Omental fat pad (tissue), 4 donors: ENCODE data around the gene PPM1J. TPM values are rescaled to one million over a fixed set of nuclear protein-coding genes. Genes with fewer than 3 reads are reported as not detected.

Experiments used
- ATAC-seq: fragments of 150-250 bp; one replicate; pipeline ENCODE4 v1.9.1; 2016; ENCODE audit warnings: mild to moderate bottlenecking, moderate library complexity; ENCODE audit not compliant: low FRiP score
- DNase-seq: peaks from one replicate; pipeline ENCODE4 v3.0.0-alpha.2; 2019; ENCODE audit warnings: low spot score
- total RNA-seq, 4 donors: library from RNA; depleted of rRNA; stranded (reverse); fragments of >200 nt; gene quantifications; one replicate each; pipeline ENCODE4 v1.1.0, GENCODE V29; 2016
- TF ChIP-seq, protein P1 (sequence below), 3 donors: fragments of 450-650 bp; IDR thresholded peaks; one replicate each; pipeline ENCODE4 v1.5.1; 2016 to 2017; ENCODE audit warnings: antibody characterized with exemption in 3 of 3, mild to moderate bottlenecking in 3 of 3, moderate library complexity in 2 of 3

Gene PPM1J
- total RNA-seq, 4 donors from 2014 or later = 0.63 to 1.7 (median 1.5) TPM

DNA sequence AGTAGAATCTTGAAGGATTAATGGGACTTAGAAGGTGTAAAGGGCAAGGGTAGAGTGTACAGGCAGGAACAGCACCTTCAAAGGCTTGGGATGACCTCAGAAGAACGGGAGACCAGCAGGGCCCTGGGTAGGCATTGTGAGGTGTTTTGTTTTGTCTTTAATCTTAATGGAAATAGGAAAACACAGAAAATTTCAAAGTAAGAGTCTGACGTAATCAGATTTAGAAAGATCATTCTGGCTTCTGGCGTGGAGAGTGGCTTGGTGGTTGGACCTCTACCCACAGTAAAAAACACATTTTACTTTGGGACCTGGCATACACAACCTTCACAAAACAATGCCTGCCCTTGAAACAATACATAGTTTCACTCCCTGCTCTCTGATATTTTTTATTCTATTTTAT is 36.5 kb downstream of the PPM1J start:
- DNase-seq = no peak
- ATAC-seq = no peak
- TF ChIP-seq, protein P1, sequence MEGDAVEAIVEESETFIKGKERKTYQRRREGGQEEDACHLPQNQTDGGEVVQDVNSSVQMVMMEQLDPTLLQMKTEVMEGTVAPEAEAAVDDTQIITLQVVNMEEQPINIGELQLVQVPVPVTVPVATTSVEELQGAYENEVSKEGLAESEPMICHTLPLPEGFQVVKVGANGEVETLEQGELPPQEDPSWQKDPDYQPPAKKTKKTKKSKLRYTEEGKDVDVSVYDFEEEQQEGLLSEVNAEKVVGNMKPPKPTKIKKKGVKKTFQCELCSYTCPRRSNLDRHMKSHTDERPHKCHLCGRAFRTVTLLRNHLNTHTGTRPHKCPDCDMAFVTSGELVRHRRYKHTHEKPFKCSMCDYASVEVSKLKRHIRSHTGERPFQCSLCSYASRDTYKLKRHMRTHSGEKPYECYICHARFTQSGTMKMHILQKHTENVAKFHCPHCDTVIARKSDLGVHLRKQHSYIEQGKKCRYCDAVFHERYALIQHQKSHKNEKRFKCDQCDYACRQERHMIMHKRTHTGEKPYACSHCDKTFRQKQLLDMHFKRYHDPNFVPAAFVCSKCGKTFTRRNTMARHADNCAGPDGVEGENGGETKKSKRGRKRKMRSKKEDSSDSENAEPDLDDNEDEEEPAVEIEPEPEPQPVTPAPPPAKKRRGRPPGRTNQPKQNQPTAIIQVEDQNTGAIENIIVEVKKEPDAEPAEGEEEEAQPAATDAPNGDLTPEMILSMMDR (IDR thresholded peaks at IDR 0.05) = no peak

DNA sequence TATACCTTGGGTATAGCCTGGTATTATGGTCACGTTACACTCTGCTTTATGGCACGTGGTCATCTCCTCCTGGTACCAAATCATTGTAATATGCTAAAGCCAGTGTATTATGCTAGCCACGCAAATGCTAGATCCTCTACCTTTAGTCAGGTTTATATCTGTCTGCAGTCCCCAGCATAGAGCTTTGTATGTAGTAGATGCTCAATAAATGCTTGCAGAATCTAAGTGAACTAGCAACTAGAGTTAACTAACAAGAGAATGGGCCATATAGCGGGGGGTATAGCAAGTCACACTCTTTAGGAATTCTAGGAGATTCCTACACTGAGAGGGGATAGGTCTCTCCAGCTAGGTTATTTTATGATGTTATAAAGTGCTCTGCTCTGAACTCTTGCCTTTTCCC is 37.6 kb downstream of the PPM1J start:
- no peak for ATAC-seq
- TF ChIP-seq, protein P1 (IDR thresholded peaks at IDR 0.05) = no peak
- DNase-seq = no peak

DNA sequence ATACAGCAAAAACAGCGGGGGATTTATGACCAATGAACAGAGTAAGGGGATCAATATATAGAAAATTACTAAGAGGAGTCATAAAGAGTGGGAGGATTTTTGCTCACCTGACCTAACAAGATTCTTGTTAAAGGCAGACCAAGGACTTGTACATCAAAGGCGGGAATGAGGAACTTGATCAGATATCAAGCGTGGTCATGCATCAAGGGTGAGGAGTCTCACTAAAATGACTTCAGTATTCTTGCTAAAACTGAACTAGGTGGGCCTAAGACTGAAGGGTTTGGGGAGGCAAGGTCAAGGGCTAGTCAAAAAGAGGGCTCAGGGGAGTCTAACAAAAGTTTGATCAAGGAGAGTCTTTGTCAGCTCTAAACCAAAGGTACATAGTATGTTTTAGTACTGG is 38.6 kb downstream of the PPM1J start:
- DNase-seq (no peak), ATAC-seq (no peak)
- TF ChIP-seq, protein P1 (IDR thresholded peaks at IDR 0.05) = no peak

DNA sequence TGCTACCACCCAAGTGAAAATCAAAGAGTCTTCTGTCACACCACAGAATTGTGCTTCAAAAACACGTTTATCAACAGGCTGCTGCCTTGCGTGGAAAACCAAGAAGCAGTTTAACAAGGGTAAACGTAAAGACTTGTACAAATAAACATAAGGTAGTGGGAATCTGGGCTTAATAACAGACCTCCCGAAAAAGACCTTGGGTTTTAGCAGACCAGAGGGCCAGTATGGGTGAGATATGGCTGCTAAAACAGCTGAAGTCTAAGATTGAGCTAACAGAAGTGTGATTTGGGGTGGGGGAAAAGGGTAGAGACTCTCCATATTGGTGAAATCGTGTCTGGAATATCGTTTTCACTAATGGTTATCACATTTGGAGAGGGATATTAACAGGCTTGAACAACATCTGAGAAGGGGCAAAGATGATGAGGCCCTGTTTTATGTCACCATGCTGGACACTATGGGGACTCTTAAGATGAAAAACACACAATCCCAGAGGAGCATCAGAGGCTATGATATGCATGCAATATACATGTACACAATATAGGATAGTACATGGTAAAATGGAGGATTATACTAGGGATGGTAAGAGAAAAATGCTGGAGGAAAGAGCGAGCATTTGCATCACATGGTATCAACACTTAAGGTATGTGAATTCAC is 39.3 kb downstream of the PPM1J start:
- TF ChIP-seq, protein P1 (IDR thresholded peaks at IDR 0.05) = no peak
- DNase-seq (no peak), ATAC-seq (no peak)

DNA sequence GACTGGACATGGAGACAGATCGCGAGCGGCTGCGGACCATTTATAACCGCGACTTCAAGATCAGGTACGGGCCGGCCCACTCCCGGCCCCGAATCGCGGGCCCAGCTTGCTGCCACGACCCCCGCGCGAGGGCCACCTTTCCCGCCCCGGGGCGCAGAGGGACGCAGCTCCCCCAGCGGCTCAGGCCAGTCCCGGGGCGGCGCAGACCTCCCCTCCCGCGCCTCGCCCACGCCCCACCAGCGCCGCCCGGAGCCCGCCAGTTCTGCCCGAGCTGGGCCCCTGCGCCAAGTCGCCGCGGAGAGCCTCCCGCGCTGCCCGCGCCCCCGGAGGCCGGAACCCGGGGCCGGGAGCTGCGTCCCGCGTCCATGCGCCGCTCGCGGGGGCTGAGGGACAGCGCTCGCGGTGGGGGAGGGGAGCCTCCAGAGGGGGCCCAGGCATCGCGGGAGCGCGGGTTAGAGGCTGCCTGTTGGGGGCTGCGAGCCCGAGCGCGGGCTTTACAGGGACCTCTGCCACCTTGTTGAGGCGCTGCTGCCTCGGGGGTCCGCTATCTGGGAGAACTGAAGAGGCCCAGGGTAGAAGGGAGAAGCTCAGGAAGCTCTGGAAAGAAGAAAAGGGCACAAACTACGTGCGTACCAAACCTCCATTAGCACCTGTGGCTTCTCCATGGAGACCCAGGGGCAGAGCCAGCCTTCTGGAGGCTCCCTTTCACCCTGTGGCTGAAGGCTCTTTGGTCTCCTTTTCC is 40.0 kb downstream of the PPM1J start:
- DNase-seq (no peak), ATAC-seq (peak; percentile 81)
- TF ChIP-seq, protein P1 (IDR thresholded peaks at IDR 0.05) = no peak

DNA sequence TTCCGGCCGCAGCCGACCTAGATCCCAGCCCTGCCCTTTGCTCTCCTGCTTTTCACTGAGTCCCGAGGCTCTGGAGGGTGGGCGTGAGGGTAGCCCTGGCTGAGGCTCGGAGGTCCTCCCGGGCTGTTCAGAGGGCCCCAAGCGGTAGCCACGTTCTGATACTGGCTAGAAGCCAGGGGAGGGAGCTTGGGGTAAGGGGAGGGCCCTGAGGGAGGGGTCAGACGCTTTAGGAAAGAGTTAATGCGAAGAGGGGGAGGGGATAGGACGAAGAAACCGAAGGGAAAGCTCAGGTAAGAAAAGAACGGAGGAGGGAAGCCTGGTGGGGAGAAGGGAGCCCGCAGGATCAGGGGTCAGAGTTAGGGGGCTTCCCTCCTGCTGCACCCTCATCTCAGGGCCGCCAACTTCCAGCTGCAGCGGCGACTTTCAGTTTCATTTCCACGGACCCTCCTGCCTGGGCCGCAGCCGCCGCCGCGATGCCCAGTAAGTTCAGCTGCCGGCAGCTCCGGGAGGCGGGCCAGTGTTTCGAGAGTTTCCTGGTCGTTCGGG is 40.6 kb downstream of the PPM1J start, which contains the start of gene MOV10:
TSS of gene MOV10 (plus strand) at position 220 of the 546 bp plus-strand sequence. CDS start at position 474, 254 bp downstream.
- ATAC-seq (peak; percentile 58), DNase-seq (no peak)
- TF ChIP-seq, protein P1 (IDR thresholded peaks at IDR 0.05) = no peak
